Skeletal muscle satellite cell (primary cell): ENCODE measurements around the gene GRK2. TPM values are rescaled to one million over a fixed set of nuclear protein-coding genes. Genes with fewer than 3 reads are reported as not detected.
"Not testable (repeated sequence)": the region's sequence is repeated elsewhere in the genome, so short reads cannot be mapped to it uniquely, and the experiment has no call there.

Experiments
- H3K27me3 ChIP-seq: 2 replicates; pipeline ENCODE4 v1.7.0; 2013; ENCODE audit warnings: low read length; ENCODE audit not compliant: control insufficient read depth, insufficient read depth
- H3K36me3 ChIP-seq: 2 replicates; pipeline ENCODE4 v1.7.0; 2013; ENCODE audit warnings: mild to moderate bottlenecking, control low read depth, low read length; ENCODE audit not compliant: insufficient read depth
- H3K4me1 ChIP-seq: 2 replicates; pipeline ENCODE4 v1.7.0; 2013; ENCODE audit warnings: low read length; ENCODE audit not compliant: control insufficient read depth, insufficient read depth
- H3K4me2 ChIP-seq: 2 replicates; pipeline ENCODE4 v1.7.0; 2013; ENCODE audit warnings: mild to moderate bottlenecking, low read length
- H3K4me3 ChIP-seq: 2 replicates; pipeline ENCODE4 v1.7.0; 2013; ENCODE audit warnings: low read length
- H3K9ac ChIP-seq: 2 replicates; pipeline ENCODE4 v1.7.0; 2013; ENCODE audit warnings: mild to moderate bottlenecking, low read depth, low read length, moderate library complexity
- H3K9me3 ChIP-seq: replicated peaks from 2 replicates; pipeline ENCODE4 v1.7.0; 2013; ENCODE audit warnings: mild to moderate bottlenecking, control low read depth, low read length
- total RNA-seq: library from RNA; depleted of rRNA; stranded (reverse); fragments of >200 nt; gene quantifications from 2 replicates; pipeline ENCODE4 v1.2.3, GENCODE V29; 2012; rRNA removed

GRK2 gene
- 26.6 and 33.0 TPM in 2 replicates for total RNA-seq

- H3K4me3 ChIP-seq = peak within 1 kb of the TSS; percentile 93
- peaks cover 8% of the 10 kb centered on the region for H3K36me3 ChIP-seq
- H3K4me2 ChIP-seq = peak within 1 kb of the TSS; percentile 98
- H3K4me1 ChIP-seq = peaks cover 61% of the 10 kb centered on the region
- H3K27me3 ChIP-seq = no peaks in the 10 kb centered on the region
- H3K9me3 ChIP-seq = no peaks in the 10 kb centered on the region
- H3K9ac ChIP-seq = peak within 1 kb of the TSS; percentile 88
These were observed at the start of gene GRK2 for GRCh38 chr11:67266449-67267187. TSS of gene GRK2 (plus strand) at chr11:67266473. CDS start at chr11:67266700, 227 bp downstream.

- Histone ChIP-seq H3K36me3 (peaks cover 49% of the 10 kb centered on the region), H3K4me2 (no peak overlapping the region), H3K4me1 (no peaks in the 10 kb centered on the region), H3K4me3 (no peak overlapping the region), H3K9me3 (no peaks in the 10 kb centered on the region), H3K9ac (no peak overlapping the region), H3K27me3 (no peaks in the 10 kb centered on the region)
These were observed 38.5 kb upstream of the GRK2 start for GRCh38 chr11:67227726-67228125.

DNA sequence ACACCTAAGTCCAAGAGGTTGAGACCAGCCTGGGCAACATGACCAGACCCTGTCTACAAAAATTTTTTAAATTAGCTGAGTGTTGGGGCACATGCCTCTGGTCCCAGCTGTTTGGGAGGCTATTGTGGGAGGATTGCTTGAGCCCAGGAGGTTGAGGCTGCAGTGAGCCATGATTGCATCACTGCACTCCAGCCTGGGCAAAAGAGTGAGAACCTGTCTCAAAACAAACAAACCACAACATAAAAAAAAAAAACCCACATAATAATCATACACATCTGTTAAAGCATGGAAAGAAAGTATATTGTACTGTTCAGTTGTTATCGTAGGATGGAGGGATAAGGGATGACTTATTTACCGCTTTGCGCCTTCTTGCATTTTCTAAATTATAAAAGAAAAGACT, 35.9 kb upstream of the GRK2 start:
- Histone ChIP-seq H3K27me3 (no peaks in the 10 kb centered on the region), H3K4me2 (no peak overlapping the region), H3K36me3 (peaks cover 47% of the 10 kb centered on the region), H3K9ac (no peak overlapping the region), H3K4me1 (no peaks in the 10 kb centered on the region), H3K9me3 (no peaks in the 10 kb centered on the region), H3K4me3 (no peak overlapping the region)

DNA sequence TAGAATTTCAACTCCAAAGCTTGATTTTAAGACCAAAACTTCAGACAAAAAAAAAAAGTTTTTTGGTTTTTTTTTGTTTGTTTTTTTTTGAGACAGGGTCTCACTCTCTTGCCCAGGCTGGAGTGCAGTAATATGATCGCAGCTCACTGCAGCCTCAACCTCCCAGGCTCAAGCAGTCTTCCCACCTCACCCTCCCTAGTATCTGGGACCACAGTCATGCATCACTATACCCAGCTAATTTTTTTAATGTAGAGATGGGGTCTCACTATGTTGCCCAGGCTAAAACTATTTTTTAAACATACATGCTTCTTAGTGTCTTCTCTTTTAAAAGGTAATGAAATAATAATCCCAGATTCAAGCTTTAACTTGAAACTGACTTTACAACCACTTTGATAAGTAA, 35.4 kb upstream of the GRK2 start:
- Histone ChIP-seq H3K9ac (no peak overlapping the region), H3K36me3 (peaks cover 46% of the 10 kb centered on the region), H3K4me3 (no peak overlapping the region), H3K27me3 (no peaks in the 10 kb centered on the region), H3K4me2 (no peak overlapping the region), H3K9me3 (no peaks in the 10 kb centered on the region), H3K4me1 (no peaks in the 10 kb centered on the region)

DNA sequence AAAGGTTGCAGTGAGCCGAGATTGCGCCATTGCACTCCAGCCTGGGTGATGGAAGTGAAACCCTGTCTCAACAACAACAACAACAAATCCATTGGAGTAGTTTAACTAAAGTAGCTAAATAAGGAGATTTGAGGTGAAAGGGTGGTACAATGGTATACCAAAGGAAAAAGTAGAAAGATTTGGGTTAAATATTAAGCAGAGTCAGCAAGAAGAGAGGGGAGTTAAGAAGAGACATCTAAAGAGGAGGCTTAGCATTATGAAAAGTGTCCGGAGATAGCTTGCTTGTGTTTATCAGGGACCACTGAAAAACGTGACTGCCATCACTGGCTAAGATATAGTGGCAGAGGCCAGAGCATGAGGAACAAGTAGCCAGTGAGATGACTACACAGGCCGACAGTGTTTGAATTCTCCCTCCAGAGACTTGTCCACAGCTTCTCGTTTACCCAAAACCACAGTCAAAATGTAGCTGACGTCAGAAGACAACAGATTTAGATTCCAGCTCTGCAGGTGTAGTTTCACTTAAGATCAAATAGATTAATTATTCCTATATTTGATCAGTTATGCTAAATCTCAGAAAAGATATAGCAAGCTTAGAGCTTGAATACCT, 32.6 kb upstream of the GRK2 start:
- Histone ChIP-seq H3K4me3 (no peak overlapping the region), H3K4me1 (peaks cover 2% of the 10 kb centered on the region), H3K9ac (no peak overlapping the region), H3K4me2 (no peak overlapping the region), H3K9me3 (no peaks in the 10 kb centered on the region), H3K36me3 (peaks cover 29% of the 10 kb centered on the region), H3K27me3 (no peaks in the 10 kb centered on the region)

- H3K4me1 ChIP-seq = peaks cover 11% of the 10 kb centered on the region
- H3K36me3 ChIP-seq = peaks cover 21% of the 10 kb centered on the region
- H3K9ac ChIP-seq = not testable (repeated sequence)
These were observed 31.7 kb upstream of the GRK2 start for GRCh38 chr11:67234571-67234970.

DNA sequence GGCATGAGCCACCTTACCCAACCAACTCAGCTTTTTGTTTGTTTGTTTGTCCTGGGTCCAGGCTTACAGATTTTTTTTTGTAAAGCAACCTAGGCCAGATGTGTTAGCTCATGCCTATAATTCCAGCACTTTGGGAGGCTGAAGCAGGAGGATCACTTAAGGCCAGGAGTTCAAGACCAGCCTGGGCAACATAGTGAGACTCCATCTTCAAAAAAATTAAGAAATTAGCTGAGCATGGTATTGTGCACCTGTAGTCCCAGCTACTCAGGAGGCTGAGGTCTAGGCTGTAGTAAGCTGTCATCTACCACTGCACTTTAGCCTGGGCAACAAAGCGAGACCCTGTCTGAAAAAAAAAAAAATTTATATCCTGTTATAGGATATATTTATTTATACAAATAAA, 28.7 kb upstream of the GRK2 start:
- H3K9me3 ChIP-seq = no peaks in the 10 kb centered on the region
- no peak overlapping the region for H3K4me3 ChIP-seq
- H3K4me1 ChIP-seq = peaks cover 17% of the 10 kb centered on the region
- H3K9ac ChIP-seq = no peak overlapping the region
- H3K27me3 ChIP-seq = no peaks in the 10 kb centered on the region
- H3K4me2 ChIP-seq = no peak overlapping the region
- peaks cover 6% of the 10 kb centered on the region for H3K36me3 ChIP-seq

More at GRCh38 chr11:67234571-67234970, 31.7 kb upstream of the GRK2 start:
- H3K9me3 ChIP-seq, H3K27me3 ChIP-seq, H3K4me3 ChIP-seq, H3K4me2 ChIP-seq: not testable (repeated sequence)

DNA sequence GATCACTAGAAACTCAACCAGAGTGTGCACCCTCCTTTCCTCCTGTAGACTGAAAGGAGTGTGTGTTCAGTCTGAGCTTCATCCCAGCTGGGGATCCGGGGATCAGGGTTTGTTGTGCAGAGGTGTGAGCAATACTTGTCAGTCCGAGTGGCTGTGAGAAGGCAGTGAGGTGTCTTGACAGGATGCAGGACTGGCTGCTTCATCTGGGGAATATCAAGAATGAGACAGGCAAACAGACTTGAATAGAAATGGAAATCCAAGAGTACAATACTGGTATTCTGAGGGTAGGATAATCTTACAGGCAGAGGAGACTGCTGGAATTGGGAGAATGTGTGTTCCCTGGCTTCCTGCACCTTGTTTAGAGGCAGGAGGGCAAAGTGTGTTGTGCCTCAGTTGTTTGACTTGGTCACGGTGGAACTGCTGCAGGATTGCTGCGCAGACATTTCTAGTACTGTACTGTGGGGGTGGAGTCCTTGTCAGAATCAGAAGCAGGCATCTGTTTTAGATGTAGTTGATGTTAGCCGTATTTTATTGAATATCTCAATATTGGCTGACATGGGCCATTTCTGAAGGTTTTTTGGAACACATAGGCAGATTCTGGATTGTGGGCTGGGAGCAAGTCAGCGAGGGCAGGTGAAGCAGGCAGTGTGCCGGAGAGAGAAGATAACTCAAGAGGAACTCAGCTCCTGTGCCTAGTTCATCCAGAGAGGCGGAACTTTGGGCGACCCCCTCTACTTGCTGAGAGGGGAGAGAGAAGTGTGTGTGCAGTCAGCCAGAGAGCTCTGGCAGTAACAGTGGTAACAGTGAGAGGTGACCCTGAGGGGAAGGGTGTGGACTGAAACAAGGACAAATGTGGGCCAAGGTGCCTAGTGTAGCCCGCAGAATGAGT, 27.1 kb upstream of the GRK2 start:
- Histone ChIP-seq H3K4me3 (peak overlapping the region; percentile 57), H3K36me3 (peaks cover 18% of the 10 kb centered on the region), H3K4me1 (peaks cover 19% of the 10 kb centered on the region), H3K9ac (peak overlapping the region; percentile 24), H3K9me3 (no peaks in the 10 kb centered on the region), H3K4me2 (peak overlapping the region; percentile 78), H3K27me3 (no peaks in the 10 kb centered on the region)

DNA sequence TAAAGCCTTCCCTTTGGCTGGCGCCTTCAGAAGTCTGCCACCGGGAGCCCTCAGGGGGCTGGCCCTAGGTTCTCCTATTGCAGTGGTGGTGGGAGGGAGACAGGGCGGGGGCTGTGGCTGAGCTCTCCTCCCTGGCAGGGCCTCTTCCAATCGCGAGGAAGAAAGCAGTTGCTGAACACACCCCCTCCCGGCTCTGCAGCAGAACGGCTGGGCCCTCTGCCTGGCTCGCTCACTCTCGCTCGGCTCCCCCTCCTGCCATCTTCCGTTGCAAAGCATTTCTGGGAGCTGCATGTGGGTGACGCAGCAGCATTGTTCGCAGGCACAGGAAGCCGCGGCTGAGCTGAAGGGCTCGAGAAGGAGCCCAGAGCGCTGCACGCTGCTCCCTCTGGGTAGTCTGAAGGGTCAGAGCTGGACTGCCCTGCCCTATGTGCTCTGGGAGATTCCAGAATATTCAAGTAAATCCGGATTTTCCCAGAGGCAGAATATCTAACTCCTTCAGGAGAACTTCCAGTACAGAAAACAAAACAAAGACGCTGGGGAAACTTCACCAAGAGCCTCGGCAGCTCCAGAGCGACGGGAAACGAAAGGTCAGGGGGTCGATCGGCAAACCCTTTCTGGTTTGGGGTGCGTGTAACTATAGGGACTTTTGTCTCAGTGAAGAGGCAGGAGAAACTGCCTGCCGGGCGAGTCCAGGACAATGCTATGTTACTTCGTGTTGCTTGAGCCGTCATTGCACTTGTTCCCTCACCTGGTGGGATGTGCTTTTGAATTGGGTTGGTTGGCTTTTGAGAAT, 26.3 kb upstream of the GRK2 start:
- Histone ChIP-seq H3K9me3 (no peaks in the 10 kb centered on the region), H3K27me3 (no peaks in the 10 kb centered on the region), H3K9ac (peak overlapping the region; percentile 95), H3K4me1 (peaks cover 19% of the 10 kb centered on the region), H3K4me2 (peak overlapping the region; percentile 83), H3K4me3 (peak overlapping the region; percentile 84), H3K36me3 (peaks cover 21% of the 10 kb centered on the region)

GRCh38 chr11:67240576-67241389, 25.5 kb upstream of the GRK2 start:
- Histone ChIP-seq H3K9ac (peak overlapping the region; percentile 95), H3K9me3 (no peaks in the 10 kb centered on the region), H3K36me3 (peaks cover 29% of the 10 kb centered on the region), H3K4me2 (peak overlapping the region; percentile 83), H3K27me3 (no peaks in the 10 kb centered on the region), H3K4me1 (peaks cover 19% of the 10 kb centered on the region), H3K4me3 (peak overlapping the region; percentile 84)
